GM19193 (cell line): Measurements from ENCODE around the gene TRIM65.

Source experiments
- POLR2A ChIP-seq: IDR thresholded peaks from 4 replicates; pipeline ENCODE4 v1.6.1; 2011; ENCODE audit not compliant: insufficient read depth, insufficient read length; ENCODE audit errors: extremely low read depth

Gene TRIM65

GRCh38 chr17:75922963-75923874 is 26.5 kb upstream of the TRIM65 start:
- TF ChIP-seq POLR2A, result no peak

- TF ChIP-seq POLR2A, result no peak
Observed at GRCh38 chr17:75922173-75922961, 25.6 kb upstream of the TRIM65 start.

GRCh38 chr17:75921596-75921995 is 24.8 kb upstream of the TRIM65 start:
- no peak for TF ChIP-seq POLR2A

GRCh38 chr17:75920045-75920560 is 23.4 kb upstream of the TRIM65 start:
- TF ChIP-seq POLR2A, result no peak

- no peak for TF ChIP-seq POLR2A
Observed at GRCh38 chr17:75919611-75920010, 22.9 kb upstream of the TRIM65 start.

- no peak for TF ChIP-seq POLR2A
Observed at GRCh38 chr17:75917917-75918445, 21.2 kb upstream of the TRIM65 start.

GRCh38 chr17:75917141-75917916 is 20.6 kb upstream of the TRIM65 start:
- no peak for TF ChIP-seq POLR2A

GRCh38 chr17:75915268-75915667 is 18.5 kb upstream of the TRIM65 start:
- no peak for TF ChIP-seq POLR2A

GRCh38 chr17:75914643-75915267 is 18.0 kb upstream of the TRIM65 start:
- TF ChIP-seq POLR2A, result no peak

- TF ChIP-seq POLR2A, result no peak
Observed at GRCh38 chr17:75913537-75914210, 16.9 kb upstream of the TRIM65 start.

- TF ChIP-seq POLR2A, result no peak
Observed at GRCh38 chr17:75910699-75911098, 13.9 kb upstream of the TRIM65 start.

GRCh38 chr17:75909812-75910274 is 13.1 kb upstream of the TRIM65 start:
- no peak for TF ChIP-seq POLR2A

GRCh38 chr17:75909051-75909811 is 12.5 kb upstream of the TRIM65 start:
- no peak for TF ChIP-seq POLR2A
